Ectodermal cell (in vitro differentiated cells): ENCODE measurements around the gene SLC25A33.

Source experiments
- H3K27ac ChIP-seq: 2 replicates; pipeline ENCODE4 v1.7.0; 2013; ENCODE audit warnings: mild to moderate bottlenecking, low read depth, low read length; ENCODE audit not compliant: insufficient read depth, poor library complexity, severe bottlenecking
- H3K27me3 ChIP-seq: 2 replicates; pipeline ENCODE4 v1.7.0; 2013; ENCODE audit warnings: mild to moderate bottlenecking, low read length; ENCODE audit not compliant: insufficient read depth, control insufficient read depth, poor library complexity, severe bottlenecking
- H3K36me3 ChIP-seq: one replicate; pipeline ENCODE4 v1.7.0; 2013; ENCODE audit warnings: low read length; ENCODE audit not compliant: control insufficient read depth, insufficient read depth
- H3K4me1 ChIP-seq: one replicate; pipeline ENCODE4 v1.7.0; 2013; ENCODE audit warnings: low read length; ENCODE audit not compliant: control insufficient read depth, insufficient read depth
- H3K4me3 ChIP-seq: 2 replicates; pipeline ENCODE4 v1.7.0; 2013; ENCODE audit warnings: low read depth, low read length, control low read depth; ENCODE audit not compliant: insufficient read depth
- H3K9me3 ChIP-seq: 2 replicates; pipeline ENCODE4 v1.7.0; 2013; ENCODE audit warnings: mild to moderate bottlenecking, low read length, moderate library complexity; ENCODE audit not compliant: control insufficient read depth
- WGBS, 2 experiments: methylation state at CpG; one replicate each; pipeline ENCODE4 v1.1.7; 2013; ENCODE audit warnings: missing lambda C conversion rate in 2 of 2; 5-methylcytosine and 5-hydroxymethylcytosine counted together

Gene SLC25A33

GRCh38 chr1:9600861-9601834, 61.9 kb downstream of the SLC25A33 start:
- Histone ChIP-seq H3K36me3 (peaks cover 14% of the 10 kb centered on the region), H3K27ac (no peak overlapping the region), H3K4me3 (no peak overlapping the region), H3K9me3 (no peaks in the 10 kb centered on the region), H3K27me3 (no peaks in the 10 kb centered on the region), H3K4me1 (no peaks in the 10 kb centered on the region)
- 96% methylated on average over 39 of the region's 39 CpGs for WGBS, 2 experiments

- Histone ChIP-seq H3K4me1 (no peaks in the 10 kb centered on the region), H3K27ac (no peak overlapping the region), H3K36me3 (peaks cover 9% of the 10 kb centered on the region), H3K27me3 (no peaks in the 10 kb centered on the region), H3K9me3 (no peaks in the 10 kb centered on the region), H3K4me3 (no peak overlapping the region)
- WGBS, 2 experiments: 94 to 95% methylated on average over 26 of the region's 26 CpGs
Observed at GRCh38 chr1:9601942-9602793, 62.9 kb downstream of the SLC25A33 start.

- Histone ChIP-seq H3K9me3 (no peaks in the 10 kb centered on the region), H3K4me3 (no peak overlapping the region), H3K27ac (no peak overlapping the region), H3K4me1 (no peaks in the 10 kb centered on the region), H3K36me3 (peaks cover 9% of the 10 kb centered on the region), H3K27me3 (no peaks in the 10 kb centered on the region)
- 93 to 94% methylated on average over 9 of the region's 9 CpGs for WGBS, 2 experiments
Observed at GRCh38 chr1:9602794-9603167, 63.5 kb downstream of the SLC25A33 start.

GRCh38 chr1:9603307-9603706, 64.0 kb downstream of the SLC25A33 start:
- H3K9me3 ChIP-seq: no peaks in the 10 kb centered on the region
- no peak overlapping the region for H3K27ac ChIP-seq
- 92 to 95% methylated on average over 14 of the region's 14 CpGs for WGBS, 2 experiments
- peaks cover 9% of the 10 kb centered on the region for H3K36me3 ChIP-seq
- H3K4me3 ChIP-seq: no peak overlapping the region
- H3K27me3 ChIP-seq: no peaks in the 10 kb centered on the region
- H3K4me1 ChIP-seq: no peaks in the 10 kb centered on the region

GRCh38 chr1:9603766-9604753, 64.8 kb downstream of the SLC25A33 start:
- no peaks in the 10 kb centered on the region for H3K27me3 ChIP-seq
- H3K36me3 ChIP-seq: peaks cover 10% of the 10 kb centered on the region
- no peaks in the 10 kb centered on the region for H3K4me1 ChIP-seq
- no peaks in the 10 kb centered on the region for H3K9me3 ChIP-seq
- H3K27ac ChIP-seq: no peak overlapping the region
- 96% methylated on average over 42 of the region's 42 CpGs for WGBS, 2 experiments
- no peak overlapping the region for H3K4me3 ChIP-seq

GRCh38 chr1:9604836-9605235, 65.6 kb downstream of the SLC25A33 start:
- no peaks in the 10 kb centered on the region for H3K4me1 ChIP-seq
- 94 to 95% methylated on average over 15 of the region's 15 CpGs for WGBS, 2 experiments
- no peak overlapping the region for H3K27ac ChIP-seq
- no peak overlapping the region for H3K4me3 ChIP-seq
- peaks cover 12% of the 10 kb centered on the region for H3K36me3 ChIP-seq
- H3K27me3 ChIP-seq: no peaks in the 10 kb centered on the region
- H3K9me3 ChIP-seq: no peaks in the 10 kb centered on the region

- 96 to 97% methylated on average over 14 of the region's 14 CpGs for WGBS, 2 experiments
- Histone ChIP-seq H3K9me3 (no peaks in the 10 kb centered on the region), H3K27me3 (no peaks in the 10 kb centered on the region), H3K27ac (no peak overlapping the region), H3K4me1 (no peaks in the 10 kb centered on the region), H3K4me3 (no peak overlapping the region), H3K36me3 (peaks cover 17% of the 10 kb centered on the region)
Observed at GRCh38 chr1:9605946-9606455, 66.7 kb downstream of the SLC25A33 start.

- Histone ChIP-seq H3K4me1 (no peaks in the 10 kb centered on the region), H3K27ac (no peak overlapping the region), H3K36me3 (peaks cover 17% of the 10 kb centered on the region), H3K27me3 (no peaks in the 10 kb centered on the region), H3K4me3 (no peak overlapping the region), H3K9me3 (no peaks in the 10 kb centered on the region)
- WGBS, 2 experiments: 94 to 95% methylated on average over 21 of the region's 21 CpGs
Observed at GRCh38 chr1:9606458-9606857, 67.2 kb downstream of the SLC25A33 start.

GRCh38 chr1:9606948-9607347, 67.7 kb downstream of the SLC25A33 start:
- 95 to 96% methylated on average over 10 of the region's 10 CpGs for WGBS, 2 experiments
- H3K4me1 ChIP-seq: no peaks in the 10 kb centered on the region
- H3K27ac ChIP-seq: no peak overlapping the region
- no peak overlapping the region for H3K4me3 ChIP-seq
- H3K9me3 ChIP-seq: no peaks in the 10 kb centered on the region
- H3K36me3 ChIP-seq: peaks cover 15% of the 10 kb centered on the region
- H3K27me3 ChIP-seq: no peaks in the 10 kb centered on the region
